K562 (cell line): ENCODE results near the gene SPINT2. TPM values are rescaled to one million over a fixed set of nuclear protein-coding genes. Genes with fewer than 3 reads are reported as not detected.
A peak's percentile ranks its signal among the peaks of the same experiment; 100 is the strongest.

Source experiments
- CCNT2 ChIP-seq: IDR thresholded peaks from 2 replicates; pipeline ENCODE4 v1.6.1; 2011; ENCODE audit warnings: borderline replicate concordance, low read depth, mild to moderate bottlenecking, moderate library complexity, mixed read lengths, low read length; ENCODE audit not compliant: insufficient read length; ENCODE audit errors: extremely low read depth
- CREM ChIP-seq: IDR thresholded peaks from 2 replicates; pipeline ENCODE4 v1.6.1; 2014; ENCODE audit warnings: antibody characterized with exemption, low read depth
- CTCF ChIP-seq, 3 experiments: IDR thresholded peaks in 2 of 3; conservative IDR thresholded peaks in 1 of 3; 2 replicates each; pipeline ENCODE4 v1.5.1; 2011 to 2012; ENCODE audit warnings: low read length in 3 of 3, mild to moderate bottlenecking in 3 of 3, control low read depth in 2 of 3, improper control_type of control experiment in 1 of 3, inconsistent platforms in 1 of 3, low read depth in 1 of 3, mixed read lengths in 1 of 3, moderate library complexity in 1 of 3; ENCODE audit not compliant: insufficient read depth in 2 of 3
- ESRRA ChIP-seq: fragments of 450-650 bp; IDR thresholded peaks from 2 replicates; pipeline ENCODE4 v1.6.1; 2014; ENCODE audit warnings: low read depth, mild to moderate bottlenecking, moderate library complexity, borderline replicate concordance
- HNRNPL ChIP-seq: fragments of 200-400 bp; formaldehyde crosslinking; IDR thresholded peaks from 2 replicates; pipeline ENCODE4 v1.6.1; 2017; ENCODE audit warnings: low read depth, mild to moderate bottlenecking, low read length
- KAT7 ChIP-seq: sonication (generic); formaldehyde crosslinking; IDR thresholded peaks from 2 replicates; pipeline ENCODE4 v1.8.0; 2022; ENCODE audit warnings: missing genetic modification reagents, mild to moderate bottlenecking, borderline replicate concordance
- KLF13 ChIP-seq: fragments of 450-650 bp; IDR thresholded peaks from 2 replicates; pipeline ENCODE4 v1.6.1; 2016; ENCODE audit warnings: missing genetic modification characterization, low read depth, mild to moderate bottlenecking, missing compliant biosample characterization, moderate library complexity, borderline replicate concordance
- L3MBTL2 ChIP-seq: fragments of 450-650 bp; IDR thresholded peaks from 2 replicates; pipeline ENCODE4 v1.6.1; 2016; ENCODE audit warnings: mild to moderate bottlenecking, moderate library complexity
- LARP7 ChIP-seq: fragments of 450-650 bp; IDR thresholded peaks from 2 replicates; pipeline ENCODE4 v1.6.1; 2016
- MTA3 ChIP-seq: fragments of 450-650 bp; formaldehyde crosslinking; IDR thresholded peaks from 2 replicates; pipeline ENCODE4 v1.6.1; 2017; ENCODE audit warnings: mild to moderate bottlenecking, borderline replicate concordance
- NFRKB ChIP-seq: fragments of 450-650 bp; IDR thresholded peaks from 2 replicates; pipeline ENCODE4 v1.6.1; 2016; ENCODE audit warnings: low read depth
- RCOR1 ChIP-seq, 2 experiments: IDR thresholded peaks; 2 replicates each; pipeline ENCODE4 v1.6.1; 2012; ENCODE audit warnings: low read depth in 2 of 2, low read length in 2 of 2, borderline replicate concordance in 1 of 2, improper control_type of control experiment in 1 of 2
- RFX5 ChIP-seq: IDR thresholded peaks from 2 replicates; pipeline ENCODE4 v1.6.1; 2011; ENCODE audit warnings: low read depth, mild to moderate bottlenecking, improper control_type of control experiment, low read length
- TAF1 ChIP-seq: IDR thresholded peaks from 2 replicates; pipeline ENCODE4 v1.6.1; 2011; ENCODE audit warnings: mild to moderate bottlenecking, low read length, moderate library complexity; ENCODE audit not compliant: insufficient read depth, control insufficient read depth, severe bottlenecking; ENCODE audit errors: extremely low read depth
- TBL1XR1 ChIP-seq, 2 experiments: IDR thresholded peaks; 2 replicates each; pipeline ENCODE4 v1.6.1; 2012; ENCODE audit warnings: improper control_type of control experiment in 2 of 2, low read length in 2 of 2, mild to moderate bottlenecking in 1 of 2
- ZBTB17 ChIP-seq: fragments of 450-650 bp; formaldehyde crosslinking; IDR thresholded peaks from 2 replicates; pipeline ENCODE4 v1.4.0; 2020; ENCODE audit warnings: mild to moderate bottlenecking
- ZNF551 ChIP-seq: fragments of 250-450 bp; sonication (Bioruptor Pico); IDR thresholded peaks from 2 replicates; pipeline ENCODE4 v1.5.0; 2021; ENCODE audit warnings: mild to moderate bottlenecking, moderate library complexity
- polyA plus RNA-seq, 8 experiments: library from polyadenylated mRNA; depleted of rRNA in 4 of 8; stranded (reverse) in 5 of 8; unstranded in 3 of 8; fragments of >200 nt; fragmentation: Nextera tagmentation in 2 of 8; fragmentation: Illumina TruSeq in 1 of 8; extraction: Ambion mirVana in 2 of 8; extraction: Trizol in 1 of 8; gene quantifications; 2 replicates each; pipeline versions ENCODE4 v1.2.1 to v1.2.3, GENCODE V29; 2011 to 2014; ENCODE audit warnings: inconsistent platforms in 1 of 8, missing spikeins in 1 of 8
- total RNA-seq, 7 experiments: library from RNA; depleted of rRNA in 6 of 7; stranded (reverse); fragments of >200 nt in 6 of 7; fragmentation: Illumina TruSeq in 2 of 7; extraction: Trizol in 2 of 7; gene quantifications; 2 replicates each; pipeline versions ENCODE4 v1.2.1 to v1.2.3, GENCODE V29; 2011 to 2021; ENCODE audit warnings: low replicate concordance in 1 of 7
- TF ChIP-seq, protein P1 (sequence below): IDR thresholded peaks from 2 replicates; pipeline ENCODE4 v1.6.1; 2014; ENCODE audit warnings: antibody characterized with exemption
- TF ChIP-seq, protein P2 (sequence below), 2 experiments: IDR thresholded peaks; 2 replicates each; pipeline ENCODE4 v1.6.1; 2012; ENCODE audit warnings: improper control_type of control experiment in 2 of 2, low read depth in 2 of 2, low read length in 2 of 2, borderline replicate concordance in 1 of 2

The SPINT2 gene
- total and polyA plus RNA-seq, 9 of the 15 experiments (the other 6 are each of a cell fraction or from before 2014, with no cell fraction given), result 0.65 to 4.5 (median 3.4) TPM

GRCh38 chr19:38224014-38224862 is 40.1 kb upstream of the SPINT2 start, which contains the start of gene DPF1 (continued):
- TF ChIP-seq ESRRA (peak; percentile 35; the same call in 1 of the 2 replicates), RFX5 (no peak), ZBTB17 (CRISPR knock-in tag) (no peak), L3MBTL2 (no peak), LARP7 (peak; percentile 75; the same call in 1 of the 2 replicates), RCOR1 (IDR thresholded peaks at IDR 0.05; ENCODE audit: borderline replicate concordance in 1 of 2, low read depth in 2 of 2, low read length in 2 of 2) (0 out of 4 replicates have a peak, but pooled peaks of 1 of the 2 experiments have one; percentile 7), NFRKB (no peak), KAT7 (CRISPR knock-in tag) (no peak), TBL1XR1 (IDR thresholded peaks at IDR 0.05; ENCODE audit: low read length in 2 of 2) (no peak), ZNF551 (CRISPR knock-in tag) (no peak), TAF1 (peak; percentile 23), HNRNPL (0 out of 2 replicates have a peak, but pooled peaks have one; percentile 43), CREM (peak; percentile 74), CTCF (IDR thresholded peaks at IDR 0.05 in 2 of 3, conservative IDR thresholded peaks at IDR 0.05 in 1 of 3; ENCODE audit: insufficient read depth in 2 of 3, low read depth in 1 of 3, low read length in 3 of 3) (peak; percentile 64 to 81 (median 67)), KLF13 (peak; percentile 56; the same call in 1 of the 2 replicates), MTA3 (peak; percentile 67; the same call in 1 of the 2 replicates), CCNT2 (peak; percentile 55)
- TF ChIP-seq, protein P1, sequence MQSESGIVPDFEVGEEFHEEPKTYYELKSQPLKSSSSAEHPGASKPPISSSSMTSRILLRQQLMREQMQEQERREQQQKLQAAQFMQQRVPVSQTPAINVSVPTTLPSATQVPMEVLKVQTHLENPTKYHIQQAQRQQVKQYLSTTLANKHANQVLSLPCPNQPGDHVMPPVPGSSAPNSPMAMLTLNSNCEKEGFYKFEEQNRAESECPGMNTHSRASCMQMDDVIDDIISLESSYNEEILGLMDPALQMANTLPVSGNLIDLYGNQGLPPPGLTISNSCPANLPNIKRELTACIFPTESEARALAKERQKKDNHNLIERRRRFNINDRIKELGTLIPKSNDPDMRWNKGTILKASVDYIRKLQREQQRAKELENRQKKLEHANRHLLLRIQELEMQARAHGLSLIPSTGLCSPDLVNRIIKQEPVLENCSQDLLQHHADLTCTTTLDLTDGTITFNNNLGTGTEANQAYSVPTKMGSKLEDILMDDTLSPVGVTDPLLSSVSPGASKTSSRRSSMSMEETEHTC, result peak; percentile 36; the same call in 1 of the 2 replicates
- TF ChIP-seq, protein P2, sequence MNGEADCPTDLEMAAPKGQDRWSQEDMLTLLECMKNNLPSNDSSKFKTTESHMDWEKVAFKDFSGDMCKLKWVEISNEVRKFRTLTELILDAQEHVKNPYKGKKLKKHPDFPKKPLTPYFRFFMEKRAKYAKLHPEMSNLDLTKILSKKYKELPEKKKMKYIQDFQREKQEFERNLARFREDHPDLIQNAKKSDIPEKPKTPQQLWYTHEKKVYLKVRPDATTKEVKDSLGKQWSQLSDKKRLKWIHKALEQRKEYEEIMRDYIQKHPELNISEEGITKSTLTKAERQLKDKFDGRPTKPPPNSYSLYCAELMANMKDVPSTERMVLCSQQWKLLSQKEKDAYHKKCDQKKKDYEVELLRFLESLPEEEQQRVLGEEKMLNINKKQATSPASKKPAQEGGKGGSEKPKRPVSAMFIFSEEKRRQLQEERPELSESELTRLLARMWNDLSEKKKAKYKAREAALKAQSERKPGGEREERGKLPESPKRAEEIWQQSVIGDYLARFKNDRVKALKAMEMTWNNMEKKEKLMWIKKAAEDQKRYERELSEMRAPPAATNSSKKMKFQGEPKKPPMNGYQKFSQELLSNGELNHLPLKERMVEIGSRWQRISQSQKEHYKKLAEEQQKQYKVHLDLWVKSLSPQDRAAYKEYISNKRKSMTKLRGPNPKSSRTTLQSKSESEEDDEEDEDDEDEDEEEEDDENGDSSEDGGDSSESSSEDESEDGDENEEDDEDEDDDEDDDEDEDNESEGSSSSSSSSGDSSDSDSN (IDR thresholded peaks at IDR 0.05; ENCODE audit: borderline replicate concordance in 1 of 2, low read depth in 2 of 2, low read length in 2 of 2), result 0 out of 4 replicates have a peak, but pooled peaks of 1 of the 2 experiments have one; percentile 12
